Fibroblast of lung (primary cell): Measurements from ENCODE around the gene TTC17. TPM values are rescaled to one million over a fixed set of nuclear protein-coding genes. Genes with fewer than 3 reads are reported as not detected.
A peak's percentile ranks its signal among the peaks of the same experiment; 100 is the strongest.
"Not testable (repeated sequence)": the region's sequence is repeated elsewhere in the genome, so short reads cannot be mapped to it uniquely, and the experiment has no call there.

Experiments used
- DNase-seq, 2 donors: peaks; one replicate each; pipeline versions ENCODE4 v3.0.0 to v3.0.0-alpha.2; 2010; ENCODE audit warnings: low read depth in 2 of 2
- H2AFZ ChIP-seq: 2 replicates; pipeline ENCODE4 v1.5.1; 2012; ENCODE audit warnings: low read length, control low read depth, inconsistent platforms
- H3K27ac ChIP-seq: 2 replicates; pipeline ENCODE4 v1.5.1; 2011; ENCODE audit warnings: low read length, control low read depth; ENCODE audit not compliant: insufficient read depth
- H3K27me3 ChIP-seq: 2 replicates; pipeline ENCODE4 v1.5.1; 2011; ENCODE audit warnings: mild to moderate bottlenecking, low read length; ENCODE audit not compliant: control insufficient read depth, insufficient read depth
- H3K36me3 ChIP-seq: 2 replicates; pipeline ENCODE4 v1.5.1; 2011; ENCODE audit warnings: low read length; ENCODE audit not compliant: control insufficient read depth, insufficient read depth
- H3K4me1 ChIP-seq: 2 replicates; pipeline ENCODE4 v1.5.1; 2011; ENCODE audit warnings: low read length; ENCODE audit not compliant: control insufficient read depth, insufficient read depth; ENCODE audit errors: extremely low read depth
- H3K4me2 ChIP-seq: 2 replicates; pipeline ENCODE4 v1.5.1; 2011; ENCODE audit warnings: low read length, control low read depth; ENCODE audit not compliant: insufficient read depth; ENCODE audit errors: extremely low read depth
- H3K4me3 ChIP-seq, 4 experiments: fragments of 200-600 bp in 1 of 4; sonication (generic) in 1 of 4; replicated peaks in 1 of 4; 2 replicates each; pipeline ENCODE4 v1.5.1; 2011 to 2016; ENCODE audit warnings: low read length in 4 of 4, low read depth in 3 of 4, mild to moderate bottlenecking in 3 of 4, control low read depth in 2 of 4, inconsistent platforms in 1 of 4, mixed read lengths in 1 of 4; ENCODE audit not compliant: insufficient read depth in 1 of 4; ENCODE audit errors: control extremely low read depth in 1 of 4
- H3K79me2 ChIP-seq: 2 replicates; pipeline ENCODE4 v1.5.1; 2012; ENCODE audit warnings: mild to moderate bottlenecking, low read length, inconsistent platforms; ENCODE audit not compliant: control insufficient read depth, insufficient read depth
- H3K9ac ChIP-seq: 2 replicates; pipeline ENCODE4 v1.5.1; 2011; ENCODE audit warnings: mild to moderate bottlenecking, low read length, control low read depth; ENCODE audit not compliant: insufficient read depth
- H3K9me3 ChIP-seq: 2 replicates; pipeline ENCODE4 v1.5.1; 2012; ENCODE audit warnings: low read depth, low read length; ENCODE audit not compliant: control insufficient read depth, insufficient read depth
- H4K20me1 ChIP-seq: 2 replicates; pipeline ENCODE4 v1.5.1; 2011; ENCODE audit warnings: low read length; ENCODE audit not compliant: control insufficient read depth, insufficient read depth; ENCODE audit errors: extremely low read depth
- CTCF ChIP-seq, 2 donors: IDR thresholded peaks in 1 of 2; conservative IDR thresholded peaks in 1 of 2; 1 replicate in 1 of 2; 2 replicates in 1 of 2; pipeline ENCODE4 v1.5.1; 2011 to 2012; ENCODE audit warnings: low read length in 2 of 2, control low read depth in 1 of 2, inconsistent platforms in 1 of 2, low read depth in 1 of 2, mild to moderate bottlenecking in 1 of 2
- EZH2 ChIP-seq: IDR thresholded peaks from 2 replicates; pipeline ENCODE4 v1.5.1; 2012; ENCODE audit warnings: low read length, control low read depth, mild to moderate bottlenecking; ENCODE audit errors: missing control alignments
- polyA plus RNA-seq, 2 donors: library from polyadenylated mRNA; depleted of rRNA in 1 of 2; stranded (reverse) in 1 of 2; unstranded in 1 of 2; fragments of >200 nt; gene quantifications; 2 replicates each; pipeline ENCODE4 v1.2.1, GENCODE V29; 2011 to 2012; ENCODE audit warnings: missing spikeins in 1 of 2
- total RNA-seq: library from RNA; depleted of rRNA; stranded (reverse); fragments of >200 nt; gene quantifications from 2 replicates; pipeline ENCODE4 v1.2.1, GENCODE V29; 2014

The TTC17 gene
- total and polyA plus RNA-seq, 2 donors (not counting 1 experiment from before 2014, with no cell fraction given): 72.3 to 129 TPM

- H3K36me3 ChIP-seq: no peaks in the 10 kb centered on the region
- H3K9me3 ChIP-seq: no peaks in the 10 kb centered on the region
- DNase-seq: peak; percentile 14 to 67
- no peak overlapping the region for H3K9ac ChIP-seq
- no peak overlapping the region for H3K27ac ChIP-seq
- H2AFZ ChIP-seq: no peak overlapping the region
- no peak overlapping the region for H3K4me3 ChIP-seq
- H3K27me3 ChIP-seq: no peaks in the 10 kb centered on the region
- H3K79me2 ChIP-seq: no peaks in the 10 kb centered on the region
- H4K20me1 ChIP-seq: no peaks in the 10 kb centered on the region
- H3K4me1 ChIP-seq: no peaks in the 10 kb centered on the region
- no peak overlapping the region for H3K4me2 ChIP-seq
- TF ChIP-seq EZH2 (no peak), CTCF (conservative IDR thresholded peaks at IDR 0.05 in 1 of 2, IDR thresholded peaks at IDR 0.05 in 1 of 2; ENCODE audit: low read depth in 1 of 2, low read length in 2 of 2) (peak; percentile 62 to 69)
Measured at GRCh38 chr11:43419460-43419859, 60.7 kb downstream of the TTC17 start.

GRCh38 chr11:43427971-43428370 lies 69.3 kb downstream of the TTC17 start:
- Histone ChIP-seq H3K4me3 (no peak overlapping the region), H3K4me1 (no peaks in the 10 kb centered on the region), H3K9me3 (no peaks in the 10 kb centered on the region), H3K27ac (no peak overlapping the region), H3K27me3 (no peaks in the 10 kb centered on the region), H3K79me2 (no peaks in the 10 kb centered on the region), H3K4me2 (no peak overlapping the region), H3K36me3 (no peaks in the 10 kb centered on the region), H4K20me1 (no peaks in the 10 kb centered on the region), H2AFZ (no peak overlapping the region), H3K9ac (no peak overlapping the region)
- TF ChIP-seq EZH2 (no peak), CTCF (conservative IDR thresholded peaks at IDR 0.05 in 1 of 2, IDR thresholded peaks at IDR 0.05 in 1 of 2; ENCODE audit: low read depth in 1 of 2, low read length in 2 of 2) (no peak)
- DNase-seq: no peak

- H4K20me1 ChIP-seq, H3K36me3 ChIP-seq: not testable (repeated sequence)
Measured at GRCh38 chr11:43430916-43431315, 72.2 kb downstream of the TTC17 start.

More at GRCh38 chr11:43430916-43431315, 72.2 kb downstream of the TTC17 start:
- not testable (repeated sequence) for H3K4me2 ChIP-seq, H2AFZ ChIP-seq, H3K9me3 ChIP-seq, H3K4me3 ChIP-seq, H3K4me1 ChIP-seq, H3K27ac ChIP-seq, DNase-seq, H3K9ac ChIP-seq, H3K27me3 ChIP-seq, H3K79me2 ChIP-seq
